ENCODE results near the gene HMGN1.

GRCh38 chr21:39330001-39330400 is 18.9 kb downstream of the HMGN1 start:
- TF ChIP-seq POLR2AphosphoS5 (IDR thresholded peaks at IDR 0.05; ENCODE audit: low read depth, low read length), result no peak
- no peak for TF ChIP-seq SIN3A (IDR thresholded peaks at IDR 0.05; ENCODE audit: borderline replicate concordance, insufficient read depth, low read length)
